Stimulated activated CD8-positive, alpha-beta memory T cell treated with anti-CD3 and anti-CD28 coated beads, Interleukin-15, amount 100 ng/mL, for 48 hours (primary cell): ENCODE results near the gene TPT1.
"Not testable (repeated sequence)": the region's sequence is repeated elsewhere in the genome, so short reads cannot be mapped to it uniquely, and the experiment has no call there.

Experiments
- DNase-seq, 2 donors: peaks; one replicate each; pipeline ENCODE4 v3.0.0-alpha.2; 2020; ENCODE audit warnings: low read depth in 2 of 2

Gene TPT1

DNA sequence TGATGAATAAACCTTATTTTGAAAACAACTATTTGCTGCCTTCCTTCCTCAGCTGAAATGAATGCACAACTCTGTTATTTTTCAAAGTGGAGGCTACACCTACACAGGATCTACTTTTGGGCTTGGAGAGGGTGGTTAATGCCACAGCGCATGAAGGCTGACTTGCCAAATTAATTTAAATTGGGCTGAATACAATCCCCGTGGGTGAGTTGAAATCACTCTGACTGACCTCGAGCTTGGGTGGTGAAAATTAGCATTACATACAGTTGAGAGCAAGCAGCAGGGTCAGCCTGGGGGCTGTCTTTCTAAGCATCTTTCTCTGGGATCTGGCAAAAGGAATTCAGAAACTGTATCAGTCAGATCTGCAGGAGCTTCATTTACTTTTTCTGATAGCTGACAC lies 38.5 kb downstream of the TPT1 start:
- no peak for DNase-seq

DNA sequence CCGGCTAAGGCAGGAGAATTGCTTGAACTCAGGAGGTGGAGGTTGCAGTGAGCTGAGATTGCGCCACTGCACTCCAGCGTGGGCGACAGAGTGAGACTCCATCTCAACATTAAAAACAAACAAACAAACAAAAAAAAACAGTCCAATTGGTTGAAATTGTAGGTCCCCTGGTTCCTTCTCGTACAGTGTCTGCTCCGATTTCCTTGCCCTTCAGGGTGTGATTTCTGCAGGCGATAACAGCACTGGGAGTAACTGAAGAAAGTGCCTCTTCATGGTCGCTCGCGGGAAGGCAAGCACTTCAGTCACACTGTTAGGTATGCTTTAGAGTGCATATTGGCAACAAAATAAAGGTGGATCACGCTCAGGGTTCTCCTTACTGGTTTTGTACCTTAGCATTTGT lies 39.7 kb downstream of the TPT1 start:
- no peak for DNase-seq

DNA sequence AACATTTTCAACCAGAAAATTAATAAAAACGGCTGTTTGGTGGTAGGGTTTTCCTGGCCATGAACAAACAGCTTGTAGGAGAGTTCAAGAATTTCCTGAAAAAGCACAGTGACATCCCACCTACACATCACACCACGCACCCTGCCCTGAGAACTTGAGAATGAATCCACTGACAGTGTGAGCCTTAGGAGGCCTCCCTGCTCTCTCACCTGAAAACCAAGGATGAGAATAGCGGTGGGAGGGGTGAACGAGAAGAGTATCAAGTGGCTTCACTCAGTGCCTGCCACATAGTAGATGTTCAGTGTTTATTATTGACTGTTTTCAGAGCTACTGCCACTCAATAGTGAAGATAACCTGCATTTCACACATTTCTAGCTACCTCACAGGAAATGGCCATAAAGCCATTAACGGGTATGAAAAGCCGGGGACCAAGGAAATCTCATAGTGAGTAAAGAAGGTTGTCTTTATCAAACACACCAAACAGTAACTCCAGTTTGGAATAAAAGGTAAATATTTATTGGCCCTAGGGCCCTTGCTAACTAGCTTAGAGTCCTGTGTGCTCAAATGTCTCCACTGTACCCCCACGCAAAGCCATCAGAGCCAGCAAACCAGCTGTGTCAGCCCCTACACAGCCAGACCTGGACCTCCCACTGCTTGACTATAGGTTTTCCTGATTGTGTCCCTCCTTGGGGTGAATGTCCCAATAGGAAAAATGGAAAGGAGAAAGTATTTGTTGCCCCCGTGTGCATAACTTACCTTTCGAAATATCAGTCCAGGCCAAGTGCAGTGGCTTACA lies 40.6 kb downstream of the TPT1 start:
- DNase-seq = no peak

DNA sequence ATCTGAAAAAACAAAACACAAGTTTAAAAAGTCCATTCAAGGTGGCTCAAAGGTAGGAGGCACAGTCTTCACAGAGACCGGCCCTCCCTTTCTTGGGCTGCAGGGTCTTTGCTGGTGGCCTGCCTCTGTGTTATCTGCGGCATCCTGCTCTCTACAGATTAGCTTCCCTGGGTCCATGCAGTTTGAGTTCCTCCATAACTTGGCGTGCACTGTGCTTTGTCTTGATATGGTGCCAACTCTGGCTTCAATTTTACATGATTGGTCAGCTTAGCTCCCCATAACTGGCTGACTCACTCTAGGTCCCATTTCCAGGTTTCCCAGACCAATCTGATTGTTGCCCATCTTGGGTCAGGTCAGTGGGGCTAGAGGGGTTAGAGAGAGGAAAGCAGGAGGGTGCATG lies 41.8 kb downstream of the TPT1 start:
- no peak for DNase-seq

DNA sequence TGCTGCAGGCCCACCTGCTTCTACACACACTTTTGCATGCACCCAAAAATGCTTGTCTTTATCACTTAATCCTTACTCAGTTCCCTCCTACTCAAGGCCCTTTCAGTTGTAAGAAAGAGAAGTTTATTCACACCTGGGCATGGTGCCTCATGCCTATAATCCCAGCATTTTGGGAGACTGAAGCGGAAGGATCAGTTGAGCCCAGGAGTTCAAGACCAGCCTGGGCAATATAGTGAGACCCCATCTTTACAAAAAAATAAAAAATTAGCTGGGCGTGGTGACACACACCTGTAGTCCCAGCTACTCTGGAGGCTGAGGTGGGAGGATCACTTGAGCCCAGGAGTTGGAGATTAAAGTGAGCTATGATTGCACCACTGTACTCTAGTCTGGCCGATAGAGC lies 42.4 kb downstream of the TPT1 start:
- not testable (repeated sequence) for DNase-seq

DNA sequence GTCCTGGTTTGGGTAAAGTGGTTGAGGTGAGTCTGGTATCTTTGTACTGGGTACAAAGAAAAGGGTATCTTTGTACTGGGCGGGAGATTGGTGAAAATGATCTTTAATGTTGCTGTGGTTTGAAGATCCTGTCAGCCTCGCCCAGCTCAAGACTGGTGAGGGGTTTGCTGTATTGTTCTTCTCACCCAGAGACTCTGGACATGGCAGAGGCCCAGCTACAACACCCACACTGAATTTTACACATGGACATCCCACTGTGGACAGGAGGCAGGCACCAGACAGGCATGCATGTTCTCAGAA lies 42.8 kb downstream of the TPT1 start:
- no peak for DNase-seq

DNA sequence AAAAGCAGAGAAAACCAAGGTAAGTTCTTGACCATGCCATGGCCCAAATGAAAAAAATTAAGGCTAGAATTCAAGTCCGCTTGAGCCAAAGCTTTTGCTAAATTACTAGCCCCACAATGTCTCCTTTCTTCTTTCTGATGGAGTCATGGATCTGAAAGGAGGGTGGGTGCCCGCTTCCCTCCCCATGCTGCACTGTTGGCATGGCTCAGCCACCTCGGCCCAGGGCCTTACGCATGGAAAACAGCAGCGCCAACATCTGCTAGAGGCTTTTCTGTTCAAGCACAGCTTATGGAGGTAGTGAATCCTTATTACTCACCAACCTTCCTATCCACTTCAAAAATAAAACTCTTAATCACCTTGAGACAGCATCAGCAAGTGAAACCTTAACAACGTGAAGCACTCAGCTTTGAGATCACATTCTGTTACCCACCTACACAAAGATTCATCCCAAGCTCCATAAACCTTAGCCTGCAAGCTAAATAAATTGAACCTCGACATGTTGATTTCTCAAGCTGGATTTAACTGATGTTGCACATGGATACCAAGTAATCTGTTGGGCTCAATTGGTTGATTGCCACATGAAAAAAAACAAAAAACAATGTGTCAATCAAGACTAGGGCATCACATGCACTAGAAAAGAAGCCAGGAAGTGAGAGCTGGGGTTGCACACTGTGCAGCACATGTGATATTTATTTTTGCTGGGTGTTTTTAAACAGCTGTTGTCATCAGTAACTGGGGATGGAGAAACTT lies 43.4 kb downstream of the TPT1 start:
- DNase-seq = no peak

DNA sequence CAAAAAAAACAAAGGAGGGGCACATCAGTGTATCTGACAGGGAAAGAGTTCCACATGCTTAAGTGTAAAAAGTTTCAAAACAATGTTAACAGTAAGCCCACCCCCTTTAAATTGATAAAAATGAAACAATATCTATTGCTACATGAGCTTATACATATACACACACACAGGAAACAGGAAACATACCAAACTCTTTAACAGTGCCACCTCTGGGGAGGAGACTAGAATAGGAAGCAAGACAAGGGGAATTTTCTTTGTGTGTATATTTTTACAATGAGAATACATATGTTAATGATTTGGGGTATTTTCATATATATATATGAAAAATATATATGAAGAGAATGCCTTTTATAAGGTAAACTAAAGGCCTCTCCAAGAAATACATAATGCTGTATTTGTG lies 44.7 kb downstream of the TPT1 start:
- no peak for DNase-seq

DNA sequence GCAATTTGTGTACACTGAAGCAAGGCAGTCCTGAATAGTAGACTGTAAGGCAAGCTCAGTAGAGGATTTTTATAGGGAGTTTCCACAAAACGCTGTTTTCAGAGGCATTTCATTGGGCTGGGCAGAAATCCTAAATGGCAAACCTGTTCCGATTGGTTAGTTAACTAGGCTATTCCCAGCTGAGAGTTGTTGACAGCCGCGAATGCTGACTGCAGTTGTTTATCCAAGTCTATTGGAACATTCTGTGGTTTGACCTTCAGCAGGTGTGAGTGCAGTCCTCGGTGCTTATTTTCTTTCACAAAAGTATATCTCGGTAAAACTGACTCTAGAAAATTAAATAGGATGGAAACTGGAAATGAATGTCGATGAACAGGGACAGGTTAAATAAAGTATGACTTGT lies 45.4 kb downstream of the TPT1 start:
- no peak for DNase-seq

DNA sequence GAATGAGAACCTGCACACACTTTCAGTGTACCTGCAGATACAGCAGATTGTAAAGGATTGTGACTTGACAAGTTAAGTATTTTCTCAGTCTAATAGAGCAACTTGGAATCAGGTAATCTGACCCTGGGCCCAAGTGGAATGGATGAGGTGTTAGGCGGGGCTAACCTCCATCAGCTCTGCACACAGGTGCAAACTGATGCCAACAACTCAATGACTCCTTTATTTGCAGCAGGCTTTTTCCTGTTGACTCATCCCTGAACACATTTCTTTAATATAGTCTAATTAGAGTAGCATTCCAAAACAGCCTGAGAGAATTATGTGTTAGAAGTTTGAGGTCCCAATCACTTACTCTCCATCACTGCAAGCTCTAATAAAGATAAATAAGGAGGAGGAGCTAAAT lies 48.8 kb downstream of the TPT1 start:
- DNase-seq = no peak

DNA sequence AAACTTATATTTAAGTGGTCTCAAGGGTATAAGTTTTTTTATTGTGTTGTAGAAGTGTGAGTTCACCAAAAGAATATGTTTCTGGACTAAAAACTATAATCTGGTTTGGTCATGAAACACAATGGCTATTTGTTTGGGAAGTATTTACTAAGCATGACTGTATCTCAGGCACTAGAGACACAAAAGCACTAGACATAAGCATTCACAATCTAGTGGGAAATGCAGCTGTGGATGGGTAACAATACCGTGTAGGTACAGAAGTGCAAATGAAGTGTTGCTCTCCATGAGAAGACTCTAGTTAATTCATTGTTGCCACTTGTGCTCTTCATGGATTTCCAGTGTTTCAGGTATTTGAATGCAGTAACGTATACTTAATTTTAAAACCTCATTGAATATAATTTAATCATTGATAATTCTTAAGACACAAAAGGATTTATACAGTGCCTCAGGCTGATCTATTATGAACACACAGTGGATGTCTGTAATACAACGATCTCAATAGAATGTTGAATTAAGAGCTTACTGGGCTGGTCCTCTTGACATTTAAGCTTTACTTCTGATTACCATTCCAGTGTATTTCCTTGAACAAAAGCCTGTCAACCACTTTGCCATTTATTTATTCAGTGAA lies 50.9 kb downstream of the TPT1 start:
- no peak for DNase-seq
